HepG2 (cell line): ENCODE data around the gene SYNGR1. TPM values are rescaled to one million over a fixed set of nuclear protein-coding genes. Genes with fewer than 3 reads are reported as not detected.

Source experiments
- ATAC-seq: fragments of 200-7000 bp; cut with Tn5 transposase; 3 replicates; pipeline ENCODE4 v1.9.1; 2020; ENCODE audit warnings: mild to moderate bottlenecking, moderate library complexity
- BruUV-seq: library from RNA; stranded (reverse); fragments of 400-500 nt; replicated peaks from 2 replicates; lab custom pipeline; 2021; lab: Mats Ljungman, UMichigan
- CTCF ChIA-PET: fragments of 300-600 bp; formaldehyde crosslinking; extraction: SDS; loops from one replicate; lab custom pipeline; 2021; ENCODE audit warnings: low total read pairs, inconsistent platforms, low intra/inter-chr PET ratio; lab: Yijun Ruan, JAX
- POLR2A ChIA-PET: fragments of 350-600 bp; sonication (Branson Sonifier 250); formaldehyde crosslinking; loops from one replicate; lab custom pipeline; 2020; ENCODE audit warnings: antibody characterized with exemption, inconsistent platforms; lab: Yijun Ruan, JAX
- DNase-seq: peaks from one replicate; pipeline ENCODE4 v3.0.0-alpha.2; 2015; ENCODE audit warnings: low spot score
- FAIRE-seq: peaks from 3 replicates; lab custom pipeline; 2011; peaks lifted over from hg19 to GRCh38; lab: Jason Lieb, UNC
- H2AFZ ChIP-seq: one replicate; pipeline ENCODE4 v1.6.1; 2011; ENCODE audit warnings: low read length, inconsistent platforms
- H3K27ac ChIP-seq: fragments of 300-600 bp; 3 replicates; pipeline ENCODE4 v1.8.0; 2011; ENCODE audit warnings: mixed run types, mild to moderate bottlenecking, mixed read lengths, low read length, inconsistent platforms; ENCODE audit not compliant: insufficient read depth; ENCODE audit errors: extremely low read length
- H3K27me3 ChIP-seq, 2 experiments: fragments of 200-600 bp in 1 of 2; 2 replicates in 1 of 2; 3 replicates in 1 of 2; pipeline versions ENCODE4 v1.6.0 to v1.8.0; 2011; ENCODE audit warnings: low read length in 2 of 2, mild to moderate bottlenecking in 2 of 2, moderate library complexity in 2 of 2, inconsistent platforms in 1 of 2; ENCODE audit not compliant: insufficient read depth in 2 of 2, control insufficient read depth in 1 of 2
- H3K36me3 ChIP-seq, 2 experiments: fragments of 200-600 bp in 1 of 2; replicated peaks in 1 of 2; 2 replicates in 1 of 2; 3 replicates in 1 of 2; pipeline versions ENCODE4 v1.5.1 to v1.8.0; 2011; ENCODE audit warnings: low read length in 2 of 2, inconsistent platforms in 1 of 2; ENCODE audit not compliant: insufficient read depth in 2 of 2, control insufficient read depth in 1 of 2
- H3K4me1 ChIP-seq: 2 replicates; pipeline ENCODE4 v1.5.1; 2012; ENCODE audit warnings: low read length, inconsistent platforms; ENCODE audit not compliant: insufficient read depth
- H3K4me2 ChIP-seq: 2 replicates; pipeline ENCODE4 v1.6.0; 2011; ENCODE audit warnings: low read depth, low read length, inconsistent platforms
- H3K4me3 ChIP-seq, 3 experiments: fragments of 200-600 bp in 1 of 3; sonication (generic), shearing (Covaris generic) in 1 of 3; replicated peaks in 1 of 3; 2 replicates each; pipeline ENCODE4 v1.5.1; 2011 to 2016; ENCODE audit warnings: low read length in 3 of 3, inconsistent platforms in 2 of 3, low read depth in 2 of 3, mild to moderate bottlenecking in 2 of 3, control low read depth in 1 of 3, mixed read lengths in 1 of 3; ENCODE audit not compliant: insufficient read depth in 1 of 3
- H3K79me2 ChIP-seq: one replicate; pipeline ENCODE4 v1.6.1; 2011; ENCODE audit warnings: low read length, inconsistent platforms; ENCODE audit not compliant: insufficient read depth
- H3K9ac ChIP-seq: 2 replicates; pipeline ENCODE4 v1.6.0; 2011; ENCODE audit warnings: mild to moderate bottlenecking, low read depth, low read length, inconsistent platforms; ENCODE audit not compliant: insufficient read depth
- H3K9me3 ChIP-seq: 2 replicates; pipeline ENCODE4 v1.5.1; 2012; ENCODE audit warnings: mild to moderate bottlenecking, low read length
- H4K20me1 ChIP-seq: 2 replicates; pipeline ENCODE4 v1.6.0; 2011; ENCODE audit warnings: inconsistent platforms, mild to moderate bottlenecking, low read length, moderate library complexity; ENCODE audit not compliant: insufficient read depth
- ARID4A ChIP-seq: sonication (generic); formaldehyde crosslinking; IDR thresholded peaks from 2 replicates; pipeline ENCODE4 v1.5.0; 2020; ENCODE audit warnings: mild to moderate bottlenecking, missing genetic modification reagents, borderline replicate concordance
- FOXA3 ChIP-seq: IDR thresholded peaks from 2 replicates; pipeline ENCODE4 v1.6.1; 2016; ENCODE audit warnings: missing genetic modification reagents, missing compliant biosample characterization
- GATAD2A ChIP-seq: IDR thresholded peaks from 2 replicates; pipeline ENCODE4 v1.6.1; 2016
- MAFF ChIP-seq: IDR thresholded peaks from 2 replicates; pipeline ENCODE4 v1.6.1; 2011; ENCODE audit warnings: low read depth, low read length, improper control_type of control experiment
- POLR2A ChIP-seq, 2 experiments: IDR thresholded peaks; 2 replicates each; pipeline ENCODE4 v1.6.1; 2011; ENCODE audit warnings: low read depth in 2 of 2, low read length in 2 of 2, mild to moderate bottlenecking in 1 of 2, moderate library complexity in 1 of 2; ENCODE audit not compliant: insufficient read depth in 1 of 2
- TFAP4 ChIP-seq: sonication (generic); IDR thresholded peaks from 2 replicates; pipeline ENCODE4 v1.6.1; 2016; ENCODE audit warnings: low read depth, borderline replicate concordance
- THAP8 ChIP-seq: sonication (generic); formaldehyde crosslinking; IDR thresholded peaks from 2 replicates; pipeline ENCODE4 v1.5.1; 2020; ENCODE audit warnings: missing genetic modification reagents, mild to moderate bottlenecking, borderline replicate concordance
- ZNF18 ChIP-seq: sonication (generic); formaldehyde crosslinking; IDR thresholded peaks from 2 replicates; pipeline ENCODE4 v1.8.0; 2022; ENCODE audit warnings: mild to moderate bottlenecking, missing genetic modification reagents; ENCODE audit not compliant: insufficient replicate concordance
- ZNF281 ChIP-seq: sonication (generic); formaldehyde crosslinking; IDR thresholded peaks from 2 replicates; pipeline ENCODE4 v1.4.0; 2020; ENCODE audit warnings: missing genetic modification reagents, borderline replicate concordance
- ZNF639 ChIP-seq: conservative IDR thresholded peaks from 2 replicates; pipeline ENCODE4 v1.6.1; 2018; ENCODE audit warnings: missing genetic modification reagents
- WGBS: methylation state at CpG from one replicate; pipeline ENCODE4 v1.1.6; 2017; ENCODE audit warnings: low lambda C conversion rate; 5-methylcytosine and 5-hydroxymethylcytosine counted together
- in situ Hi-C: cut with HindIII; loops from 2 replicates; pipeline ENCODE4 v1.10.0; 2017; ENCODE audit warnings: low pct_unique_long_range_greater_than_20kb; ENCODE audit not compliant: extremely low pct_ligation_motif_present
- intact Hi-C: fragments of 100-400 bp; cut with micrococcal nuclease; formaldehyde crosslinking; loops from one replicate; pipeline ENCODE4 v1.10.0; 2022; ENCODE audit not compliant: unreplicated experiment
- polyA plus RNA-seq, 8 experiments: library from polyadenylated mRNA; depleted of rRNA in 3 of 8; stranded (reverse) in 7 of 8; unstranded in 1 of 8; fragments of >200 nt; fragmentation: Illumina TruSeq in 4 of 8; extraction: Trizol in 4 of 8; gene quantifications; 2 replicates each; pipeline versions ENCODE4 v1.2.1 to v1.2.3, GENCODE V29; 2011 to 2016; ENCODE audit warnings: low read depth in 4 of 8, missing spikeins in 1 of 8, mixed read lengths in 1 of 8; ENCODE audit not compliant: insufficient read depth in 1 of 8
- total RNA-seq, 5 experiments: library from RNA; depleted of rRNA; stranded (reverse); fragments of >200 nt; fragmentation: Illumina TruSeq; extraction: Trizol; gene quantifications; 2 replicates each; pipeline ENCODE4 v1.2.3, GENCODE V29; 2016; ENCODE audit warnings: low read depth in 1 of 5

SYNGR1 gene
- total and polyA plus RNA-seq, 2 of the 13 experiments (the other 11 are each of a cell fraction or from before 2014, with no cell fraction given), result 0.27 to 2.7 TPM

GRCh38 chr22:39317775-39318506 lies 31.9 kb upstream of the SYNGR1 start:
- in situ Hi-C loops (no loop called here), intact Hi-C loops (loop anchor here (5.0 kb wide), 1 partner anchor 76 kb away; the partner anchor contains the start of gene PDGFB)
- Histone ChIP-seq H3K27me3 (no peaks in the 10 kb centered on the region; a peak in 1 of 5 replicates), H3K9me3 (no peaks in the 10 kb centered on the region), H2AFZ (no peak overlapping the region), H3K4me2 (peak overlapping the region; percentile 94), H3K36me3 (peaks cover 40 to 58% of the 10 kb centered on the region in 2 experiments), H3K4me1 (peaks cover 53% of the 10 kb centered on the region), H3K4me3 (peak overlapping the region; percentile 76 to 94 (median 87)), H3K9ac (peak overlapping the region; percentile 98), H3K27ac (peak overlapping the region; percentile 97), H4K20me1 (peaks cover 62% of the 10 kb centered on the region), H3K79me2 (peaks cover 46% of the 10 kb centered on the region)
- no peak for DNase-seq
- peak; percentile 3; the same call in 2 of the 3 replicates for ATAC-seq
- BruUV-seq, result no TSS peak
- POLR2A ChIA-PET, result interaction anchor here (0.8 to 5.2 kb wide), 23 partner anchors 8 to 393 kb away, joined by 4 to 93 read pairs (median 16); partner anchors contain the start of genes ATF4, CBX7, PDGFB and RPS19BP1
- CTCF ChIA-PET, result no interaction called here
- FAIRE-seq, result no peak
- WGBS, result 0% methylated on average over 9 of the region's 9 CpGs
- TF ChIP-seq THAP8 (CRISPR knock-in tag) (no peak), ZNF281 (CRISPR knock-in tag) (peak; percentile 42; the same call in 1 of the 2 replicates), GATAD2A (peak; percentile 30; the same call in 1 of the 2 replicates), POLR2A (IDR thresholded peaks at IDR 0.05; ENCODE audit: insufficient read depth in 1 of 2, low read depth in 2 of 2, low read length in 2 of 2) (peak; percentile 16 to 31; a peak in 1 of 4 replicates), MAFF (peak; percentile 83), ZNF639 (CRISPR knock-in tag) (no peak), ARID4A (CRISPR knock-in tag) (peak; percentile 23; the same call in 1 of the 2 replicates), TFAP4 (0 out of 2 replicates have a peak, but pooled peaks have one; percentile 10), FOXA3 (0 out of 2 replicates have a peak, but pooled peaks have one; percentile 13), ZNF18 (no peak)
